AG04450 (cell line): ENCODE data around the gene PCYT2. TPM values are rescaled to one million over a fixed set of nuclear protein-coding genes. Genes with fewer than 3 reads are reported as not detected.

Experiments
- CTCF ChIA-PET: fragments of 300-600, 350-600 bp; formaldehyde crosslinking; extraction: SDS; loops from one replicate; lab custom pipeline; 2022; ENCODE audit warnings: antibody characterized with exemption, inconsistent platforms; lab: Charles Lee
- POLR2A ChIA-PET: fragments of 350-600 bp; formaldehyde crosslinking; extraction: SDS; loops from one replicate; lab custom pipeline; 2021; ENCODE audit warnings: antibody characterized with exemption, inconsistent platforms; lab: Yijun Ruan, JAX
- DNase-seq: peaks from one replicate; pipeline ENCODE4 v3.0.0-alpha.2; 2011; ENCODE audit warnings: low read depth, low spot score
- H3K27ac ChIP-seq: one replicate; pipeline ENCODE4 v1.5.1; 2012; ENCODE audit warnings: low read depth, low read length, control low read depth
- H3K27me3 ChIP-seq: one replicate; pipeline ENCODE4 v1.6.0; 2012; ENCODE audit warnings: low read length; ENCODE audit not compliant: control insufficient read depth, insufficient read depth
- H3K4me3 ChIP-seq: 2 replicates; pipeline ENCODE4 v1.5.1; 2011; ENCODE audit warnings: mild to moderate bottlenecking, low read depth, low read length, control low read depth
- H3K9me3 ChIP-seq: 2 replicates; pipeline ENCODE4 v1.5.1; 2012; ENCODE audit warnings: low read length; ENCODE audit not compliant: control insufficient read depth, insufficient read depth
- CTCF ChIP-seq: IDR thresholded peaks from 2 replicates; pipeline ENCODE4 v1.5.1; 2011; ENCODE audit warnings: low read depth, low read length, control low read depth, inconsistent platforms
- polyA plus RNA-seq: library from polyadenylated mRNA; depleted of rRNA; stranded (reverse); fragments of >200 nt; gene quantifications from 2 replicates; pipeline ENCODE4 v1.2.3, GENCODE V29; 2011

Gene PCYT2
- polyA plus RNA-seq, 1 experiment, result 25.2 TPM

- CTCF ChIA-PET, result no interaction called here
- POLR2A ChIA-PET, result interaction anchor here (1.4 kb wide), 1 partner anchor 17 kb away, joined by 4 read pairs; the partner anchor contains the start of gene MAFG
- Histone ChIP-seq H3K9me3 (peaks cover 4% of the 10 kb centered on the region; the same call in 1 of the 2 replicates), H3K27me3 (no peaks in the 10 kb centered on the region), H3K4me3 (peak overlapping the region; percentile 74), H3K27ac (no peak overlapping the region)
- TF ChIP-seq CTCF, result no peak
- DNase-seq, result no peak
Measured at GRCh38 chr17:81910840-81911276, 341 bp downstream of the PCYT2 start.

GRCh38 chr17:81909966-81910839 is 996 bp downstream of the PCYT2 start:
- no peak for DNase-seq
- Histone ChIP-seq H3K4me3 (peak overlapping the region; percentile 74), H3K27me3 (no peaks in the 10 kb centered on the region), H3K27ac (no peak overlapping the region), H3K9me3 (peaks cover 4% of the 10 kb centered on the region; the same call in 1 of the 2 replicates)
- no peak for TF ChIP-seq CTCF
- ChIA-PET POLR2A (interaction anchor here (1.4 kb wide), 1 partner anchor 18 kb away, joined by 4 read pairs; the partner anchor contains the start of gene MAFG), CTCF (interaction anchor here (1.2 kb wide), 1 partner anchor 13 kb away, joined by 4 read pairs; no protein-coding TSS in a partner anchor)

GRCh38 chr17:81909231-81909630 is 2.0 kb downstream of the PCYT2 start:
- H3K4me3 ChIP-seq, result no peak overlapping the region
- ChIA-PET POLR2A (no interaction called here), CTCF (interaction anchor here (1.2 kb wide), 1 partner anchor 14 kb away, joined by 4 read pairs; no protein-coding TSS in a partner anchor)
- H3K9me3 ChIP-seq, result peaks cover 4% of the 10 kb centered on the region; the same call in 1 of the 2 replicates
- DNase-seq, result no peak
- TF ChIP-seq CTCF, result no peak
- no peak overlapping the region for H3K27ac ChIP-seq
- H3K27me3 ChIP-seq, result no peaks in the 10 kb centered on the region

- Histone ChIP-seq H3K9me3 (peaks cover 4% of the 10 kb centered on the region; the same call in 1 of the 2 replicates), H3K27me3 (no peaks in the 10 kb centered on the region), H3K4me3 (no peak overlapping the region), H3K27ac (no peak overlapping the region)
- TF ChIP-seq CTCF, result no peak
- no peak for DNase-seq
- POLR2A ChIA-PET, result no interaction called here
- CTCF ChIA-PET, result no interaction called here
Measured at GRCh38 chr17:81908793-81909192, 2.4 kb downstream of the PCYT2 start.
